Breast epithelium (tissue), 4 donors: Measurements from ENCODE around the gene PRSS23. TPM values are rescaled to one million over a fixed set of nuclear protein-coding genes. Genes with fewer than 3 reads are reported as not detected.

Experiments used
- DNase-seq, 2 donors: peaks; one replicate each; pipeline ENCODE4 v3.0.0-alpha.2; 2019; ENCODE audit warnings: low spot score in 2 of 2
- H3K27ac ChIP-seq, 2 donors: fragments of 200-600 bp; sonication (generic) in 1 of 2; one replicate each; pipeline ENCODE4 v1.5.1; 2016 to 2019; ENCODE audit warnings: mild to moderate bottlenecking in 1 of 2
- H3K27me3 ChIP-seq, 2 donors: fragments of 200-600 bp; sonication (generic) in 1 of 2; one replicate each; pipeline versions ENCODE4 v1.5.1 to v1.6.0; 2017 to 2019; ENCODE audit warnings: control low read depth in 1 of 2, mild to moderate bottlenecking in 1 of 2
- H3K36me3 ChIP-seq: fragments of 200-600 bp; one replicate; pipeline ENCODE4 v1.5.1; 2019
- H3K4me1 ChIP-seq, 2 donors: fragments of 200-600 bp; sonication (generic); one replicate each; pipeline ENCODE4 v1.5.1; 2016 to 2019; ENCODE audit warnings: control low read depth in 1 of 2
- H3K4me3 ChIP-seq, 3 donors: fragments of 200-600 bp; sonication (generic); 1 replicate in 2 of 3; 2 replicates in 1 of 3; pipeline ENCODE4 v1.5.1; 2016 to 2019; ENCODE audit warnings: mild to moderate bottlenecking in 3 of 3, moderate library complexity in 2 of 3
- H3K9me3 ChIP-seq, 2 donors: fragments of 200-600 bp; sonication (generic) in 1 of 2; one replicate each; pipeline ENCODE4 v1.5.1; 2016 to 2019; ENCODE audit warnings: control low read depth in 1 of 2
- CTCF ChIP-seq, 3 donors: fragments of 450-650 bp; IDR thresholded peaks; one replicate each; pipeline ENCODE4 v1.5.1; 2016 to 2017; ENCODE audit warnings: antibody characterized with exemption in 3 of 3, mild to moderate bottlenecking in 3 of 3, moderate library complexity in 3 of 3
- POLR2A ChIP-seq: fragments of 450-650 bp; IDR thresholded peaks from one replicate; pipeline ENCODE4 v1.6.1; 2016; ENCODE audit warnings: antibody characterized with exemption, mild to moderate bottlenecking, moderate library complexity
- POLR2AphosphoS5 ChIP-seq, 3 donors: sonication (generic); formaldehyde crosslinking; IDR thresholded peaks; one replicate each; pipeline ENCODE4 v1.6.1; 2017; ENCODE audit warnings: antibody characterized with exemption in 3 of 3
- intact Hi-C: fragments of 100-400 bp; cut with DNase I; formaldehyde crosslinking; loops from one replicate; pipeline ENCODE4 v1.15.1; 2023; ENCODE audit warnings: low total_unique reads
- total RNA-seq, 3 donors: library from RNA; depleted of rRNA; stranded (reverse); fragments of >200 nt; gene quantifications; one replicate each; pipeline ENCODE4 v1.1.0, GENCODE V29; 2016

PRSS23 gene
- total RNA-seq, 3 donors from 2014 or later: 25.2 to 53.7 (median 33.0) TPM

GRCh38 chr11:86849679-86850078 is 49.3 kb downstream of the PRSS23 start:
- no peaks in the 10 kb centered on the region for H3K36me3 ChIP-seq
- DNase-seq: no peak
- H3K27me3 ChIP-seq: no peaks in the 10 kb centered on the region
- no peaks in the 10 kb centered on the region for H3K9me3 ChIP-seq
- no peak overlapping the region for H3K4me3 ChIP-seq
- TF ChIP-seq CTCF (IDR thresholded peaks at IDR 0.05): no peak
- TF ChIP-seq POLR2A: no peak
- no peak for TF ChIP-seq POLR2AphosphoS5 (IDR thresholded peaks at IDR 0.05)
- H3K27ac ChIP-seq: no peak overlapping the region
- H3K4me1 ChIP-seq: no peaks in the 10 kb centered on the region
- intact Hi-C loops: no loop called here

Other genes with a start within 250 kb of the PRSS23 start
- 10 to 100 TPM; 53.0 to 68.5 (median 56.3) TPM for gene ME3, start 127.9 kb upstream of the PRSS23 start, total RNA-seq
- gene FZD4, start 154.9 kb downstream of the PRSS23 start, total RNA-seq: 100 to 1,000 TPM in 1 of 3 donors, 10 to 100 TPM in 2; 44.5 to 408 (median 72.8) TPM
- 10 to 100 TPM; 38.3 to 46.8 (median 43.2) TPM for gene TMEM135, start 237.4 kb downstream of the PRSS23 start, total RNA-seq